Panc1 (cell line): Measurements from ENCODE around the gene TMEM109. TPM values are rescaled to one million over a fixed set of nuclear protein-coding genes. Genes with fewer than 3 reads are reported as not detected.

ENCODE experiments used
- ATAC-seq: fragments of 200-7000 bp; cut with Tn5 transposase; 2 replicates; pipeline ENCODE4 v1.9.1; 2020; ENCODE audit warnings: mild to moderate bottlenecking, moderate library complexity
- BruUV-seq: library from RNA; stranded (reverse); fragments of 400-500 nt; replicated peaks from 2 replicates; lab custom pipeline; 2021; lab: Mats Ljungman, UMichigan
- CTCF ChIA-PET: fragments of 300-600 bp; sonication (Branson Sonifier 250); formaldehyde crosslinking; loops from one replicate; lab custom pipeline; 2022; ENCODE audit warnings: antibody characterized with exemption; lab: Charles Lee
- POLR2A ChIA-PET: fragments of 300-600 bp; sonication (Branson Sonifier 250); formaldehyde crosslinking; loops from one replicate; lab custom pipeline; 2022; ENCODE audit warnings: antibody characterized with exemption; lab: Charles Lee
- DNase-seq: peaks from one replicate; pipeline ENCODE4 v3.0.0-alpha.2; 2010; ENCODE audit warnings: low read depth, low spot score
- H3K27ac ChIP-seq: 2 replicates; pipeline ENCODE4 v1.5.1; 2011; ENCODE audit warnings: mild to moderate bottlenecking, low read length, inconsistent platforms
- H3K27me3 ChIP-seq: fragments of 200-500 bp; sonication (Bioruptor generic); 2 replicates; pipeline ENCODE4 v1.6.0; 2014; ENCODE audit warnings: low read length, inconsistent platforms; ENCODE audit not compliant: control insufficient read depth, insufficient read depth
- H3K36me3 ChIP-seq: fragments of 200-500 bp; sonication (Bioruptor generic); 2 replicates; pipeline ENCODE4 v1.5.1; 2014; ENCODE audit warnings: inconsistent platforms, mild to moderate bottlenecking, low read length, moderate library complexity; ENCODE audit not compliant: control insufficient read depth, insufficient read depth
- H3K4me1 ChIP-seq: 2 replicates; pipeline ENCODE4 v1.5.1; 2011; ENCODE audit warnings: inconsistent platforms, mild to moderate bottlenecking, low read length, moderate library complexity; ENCODE audit not compliant: control insufficient read depth, insufficient read depth
- H3K4me3 ChIP-seq, 2 experiments: 2 replicates each; pipeline ENCODE4 v1.5.1; 2011 to 2012; ENCODE audit warnings: low read depth in 2 of 2, low read length in 2 of 2, mild to moderate bottlenecking in 2 of 2, inconsistent platforms in 1 of 2, moderate library complexity in 1 of 2
- H3K9me3 ChIP-seq: fragments of 200-500 bp; sonication (Bioruptor generic); 2 replicates; pipeline ENCODE4 v1.5.1; 2014; ENCODE audit warnings: low read depth, mild to moderate bottlenecking, inconsistent platforms, low read length, moderate library complexity; ENCODE audit not compliant: control insufficient read depth, insufficient read depth
- POLR2AphosphoS5 ChIP-seq: IDR thresholded peaks from 2 replicates; pipeline ENCODE4 v1.6.1; 2012; ENCODE audit warnings: mild to moderate bottlenecking, low read depth, low read length, moderate library complexity
- SIN3A ChIP-seq: IDR thresholded peaks from 2 replicates; pipeline ENCODE4 v1.6.1; 2012; ENCODE audit warnings: low read depth, mild to moderate bottlenecking, low read length, moderate library complexity, borderline replicate concordance; ENCODE audit not compliant: insufficient read depth
- TCF7L2 ChIP-seq: IDR thresholded peaks from 2 replicates; pipeline ENCODE4 v1.6.1; 2011; ENCODE audit warnings: mild to moderate bottlenecking, low read depth, low read length, inconsistent platforms
- in situ Hi-C: cut with HindIII; loops from 2 replicates; pipeline ENCODE4 v1.10.0; 2016; ENCODE audit warnings: low sequenced_read_pairs, low pct_unique_long_range_greater_than_20kb
- intact Hi-C: fragments of 100-400 bp; cut with micrococcal nuclease; formaldehyde crosslinking; loops from one replicate; pipeline ENCODE4 v1.10.0; 2022; ENCODE audit not compliant: unreplicated experiment
- total RNA-seq: library from RNA; stranded (reverse); gene quantifications from one replicate; pipeline ENCODE4 v1.2.1, GENCODE V29; 2021; ENCODE audit not compliant: unreplicated experiment
- TF ChIP-seq, protein P1 (sequence below), 2 experiments: IDR thresholded peaks; 2 replicates each; pipeline ENCODE4 v1.6.1; 2011 to 2012; ENCODE audit warnings: low read depth in 2 of 2, control low read depth in 1 of 2, low read length in 1 of 2, mild to moderate bottlenecking in 1 of 2, moderate library complexity in 1 of 2; ENCODE audit not compliant: insufficient read depth in 1 of 2
- TF ChIP-seq, protein P2 (sequence below): fragments of 450-650 bp; IDR thresholded peaks from 2 replicates; pipeline ENCODE4 v1.5.1; 2017; ENCODE audit warnings: mild to moderate bottlenecking

Gene TMEM109
- total RNA-seq, 1 experiment from 2014 or later = 91.8 TPM

DNA sequence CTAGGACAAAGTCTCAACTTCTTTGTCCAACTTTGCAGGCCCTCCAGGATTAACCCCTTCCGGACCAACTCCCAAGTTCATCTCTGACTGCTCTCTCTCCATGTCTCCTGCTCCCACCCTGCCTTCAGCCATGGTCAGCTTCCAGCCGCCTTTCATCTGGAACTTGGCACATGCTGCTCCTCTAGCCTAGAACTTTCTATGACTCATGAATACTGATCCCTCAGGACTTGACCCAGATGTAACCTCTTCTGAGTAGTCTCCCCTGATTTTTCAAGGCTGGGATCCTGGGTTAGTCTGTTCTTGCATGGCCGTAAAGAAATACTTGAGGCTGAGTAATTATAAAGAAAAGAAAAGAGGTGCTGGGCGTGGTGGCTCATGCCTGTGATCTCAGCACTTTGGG, 43.2 kb downstream of the TMEM109 start:
- Histone ChIP-seq H3K27me3 (peaks cover 5% of the 10 kb centered on the region; the same call in 1 of the 2 replicates), H3K4me1 (no peaks in the 10 kb centered on the region), H3K27ac (no peak overlapping the region), H3K36me3 (no peaks in the 10 kb centered on the region), H3K4me3 (no peak overlapping the region), H3K9me3 (no peaks in the 10 kb centered on the region)
- CTCF ChIA-PET = no interaction called here
- TF ChIP-seq POLR2AphosphoS5 = no peak
- TF ChIP-seq SIN3A = no peak
- TF ChIP-seq TCF7L2 = no peak
- TF ChIP-seq, protein P1, sequence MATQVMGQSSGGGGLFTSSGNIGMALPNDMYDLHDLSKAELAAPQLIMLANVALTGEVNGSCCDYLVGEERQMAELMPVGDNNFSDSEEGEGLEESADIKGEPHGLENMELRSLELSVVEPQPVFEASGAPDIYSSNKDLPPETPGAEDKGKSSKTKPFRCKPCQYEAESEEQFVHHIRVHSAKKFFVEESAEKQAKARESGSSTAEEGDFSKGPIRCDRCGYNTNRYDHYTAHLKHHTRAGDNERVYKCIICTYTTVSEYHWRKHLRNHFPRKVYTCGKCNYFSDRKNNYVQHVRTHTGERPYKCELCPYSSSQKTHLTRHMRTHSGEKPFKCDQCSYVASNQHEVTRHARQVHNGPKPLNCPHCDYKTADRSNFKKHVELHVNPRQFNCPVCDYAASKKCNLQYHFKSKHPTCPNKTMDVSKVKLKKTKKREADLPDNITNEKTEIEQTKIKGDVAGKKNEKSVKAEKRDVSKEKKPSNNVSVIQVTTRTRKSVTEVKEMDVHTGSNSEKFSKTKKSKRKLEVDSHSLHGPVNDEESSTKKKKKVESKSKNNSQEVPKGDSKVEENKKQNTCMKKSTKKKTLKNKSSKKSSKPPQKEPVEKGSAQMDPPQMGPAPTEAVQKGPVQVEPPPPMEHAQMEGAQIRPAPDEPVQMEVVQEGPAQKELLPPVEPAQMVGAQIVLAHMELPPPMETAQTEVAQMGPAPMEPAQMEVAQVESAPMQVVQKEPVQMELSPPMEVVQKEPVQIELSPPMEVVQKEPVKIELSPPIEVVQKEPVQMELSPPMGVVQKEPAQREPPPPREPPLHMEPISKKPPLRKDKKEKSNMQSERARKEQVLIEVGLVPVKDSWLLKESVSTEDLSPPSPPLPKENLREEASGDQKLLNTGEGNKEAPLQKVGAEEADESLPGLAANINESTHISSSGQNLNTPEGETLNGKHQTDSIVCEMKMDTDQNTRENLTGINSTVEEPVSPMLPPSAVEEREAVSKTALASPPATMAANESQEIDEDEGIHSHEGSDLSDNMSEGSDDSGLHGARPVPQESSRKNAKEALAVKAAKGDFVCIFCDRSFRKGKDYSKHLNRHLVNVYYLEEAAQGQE (IDR thresholded peaks at IDR 0.05; ENCODE audit: insufficient read depth in 1 of 2, low read depth in 2 of 2, low read length in 1 of 2) = no peak
- TF ChIP-seq, protein P2, sequence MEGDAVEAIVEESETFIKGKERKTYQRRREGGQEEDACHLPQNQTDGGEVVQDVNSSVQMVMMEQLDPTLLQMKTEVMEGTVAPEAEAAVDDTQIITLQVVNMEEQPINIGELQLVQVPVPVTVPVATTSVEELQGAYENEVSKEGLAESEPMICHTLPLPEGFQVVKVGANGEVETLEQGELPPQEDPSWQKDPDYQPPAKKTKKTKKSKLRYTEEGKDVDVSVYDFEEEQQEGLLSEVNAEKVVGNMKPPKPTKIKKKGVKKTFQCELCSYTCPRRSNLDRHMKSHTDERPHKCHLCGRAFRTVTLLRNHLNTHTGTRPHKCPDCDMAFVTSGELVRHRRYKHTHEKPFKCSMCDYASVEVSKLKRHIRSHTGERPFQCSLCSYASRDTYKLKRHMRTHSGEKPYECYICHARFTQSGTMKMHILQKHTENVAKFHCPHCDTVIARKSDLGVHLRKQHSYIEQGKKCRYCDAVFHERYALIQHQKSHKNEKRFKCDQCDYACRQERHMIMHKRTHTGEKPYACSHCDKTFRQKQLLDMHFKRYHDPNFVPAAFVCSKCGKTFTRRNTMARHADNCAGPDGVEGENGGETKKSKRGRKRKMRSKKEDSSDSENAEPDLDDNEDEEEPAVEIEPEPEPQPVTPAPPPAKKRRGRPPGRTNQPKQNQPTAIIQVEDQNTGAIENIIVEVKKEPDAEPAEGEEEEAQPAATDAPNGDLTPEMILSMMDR = no peak
- no TSS peak for BruUV-seq
- in situ Hi-C loops = no loop called here
- POLR2A ChIA-PET = no interaction called here
- ATAC-seq = no peak
- intact Hi-C loops = no loop called here
- no peak for DNase-seq

DNA sequence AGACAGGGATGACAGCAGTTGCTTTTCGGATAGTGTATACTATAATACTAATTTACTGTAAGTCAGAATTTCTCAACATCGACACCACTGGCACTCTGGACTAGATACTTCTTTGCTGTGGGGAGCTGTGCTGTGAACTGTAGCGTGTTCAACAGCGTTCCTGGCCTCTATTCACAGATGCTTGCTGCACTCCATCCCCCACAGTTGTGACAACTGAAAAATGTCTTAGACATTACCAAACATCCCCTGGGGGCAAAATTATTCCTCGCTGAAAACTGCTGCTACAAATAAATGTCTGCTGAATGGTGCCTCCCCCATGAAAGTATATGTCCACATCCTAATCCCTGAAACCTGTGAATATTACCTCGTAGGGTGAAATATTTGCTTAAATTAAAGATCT, 45.5 kb downstream of the TMEM109 start:
- intact Hi-C loops = no loop called here
- H3K4me1 ChIP-seq = no peaks in the 10 kb centered on the region
- no peak for TF ChIP-seq TCF7L2
- TF ChIP-seq, protein P1 (IDR thresholded peaks at IDR 0.05; ENCODE audit: insufficient read depth in 1 of 2, low read depth in 2 of 2, low read length in 1 of 2) = no peak
- TF ChIP-seq, protein P2 = no peak
- H3K27me3 ChIP-seq = peaks cover 10% of the 10 kb centered on the region; the same call in 1 of the 2 replicates
- ATAC-seq = no peak
- POLR2A ChIA-PET = no interaction called here
- no peak overlapping the region for H3K4me3 ChIP-seq
- H3K9me3 ChIP-seq = no peaks in the 10 kb centered on the region
- H3K36me3 ChIP-seq = no peaks in the 10 kb centered on the region
- in situ Hi-C loops = no loop called here
- no peak overlapping the region for H3K27ac ChIP-seq
- BruUV-seq = no TSS peak
- CTCF ChIA-PET = no interaction called here
- no peak for DNase-seq
